GM18526 (cell line): ENCODE data around the gene HECTD1.

ENCODE experiments used
- POLR2A ChIP-seq: IDR thresholded peaks from 3 replicates; pipeline ENCODE4 v1.6.1; 2011; ENCODE audit not compliant: insufficient read length; ENCODE audit errors: extremely low read depth

Gene HECTD1

GRCh38 chr14:31205681-31206535 is 1.7 kb downstream of the HECTD1 start:
- TF ChIP-seq POLR2A, result no peak

DNA sequence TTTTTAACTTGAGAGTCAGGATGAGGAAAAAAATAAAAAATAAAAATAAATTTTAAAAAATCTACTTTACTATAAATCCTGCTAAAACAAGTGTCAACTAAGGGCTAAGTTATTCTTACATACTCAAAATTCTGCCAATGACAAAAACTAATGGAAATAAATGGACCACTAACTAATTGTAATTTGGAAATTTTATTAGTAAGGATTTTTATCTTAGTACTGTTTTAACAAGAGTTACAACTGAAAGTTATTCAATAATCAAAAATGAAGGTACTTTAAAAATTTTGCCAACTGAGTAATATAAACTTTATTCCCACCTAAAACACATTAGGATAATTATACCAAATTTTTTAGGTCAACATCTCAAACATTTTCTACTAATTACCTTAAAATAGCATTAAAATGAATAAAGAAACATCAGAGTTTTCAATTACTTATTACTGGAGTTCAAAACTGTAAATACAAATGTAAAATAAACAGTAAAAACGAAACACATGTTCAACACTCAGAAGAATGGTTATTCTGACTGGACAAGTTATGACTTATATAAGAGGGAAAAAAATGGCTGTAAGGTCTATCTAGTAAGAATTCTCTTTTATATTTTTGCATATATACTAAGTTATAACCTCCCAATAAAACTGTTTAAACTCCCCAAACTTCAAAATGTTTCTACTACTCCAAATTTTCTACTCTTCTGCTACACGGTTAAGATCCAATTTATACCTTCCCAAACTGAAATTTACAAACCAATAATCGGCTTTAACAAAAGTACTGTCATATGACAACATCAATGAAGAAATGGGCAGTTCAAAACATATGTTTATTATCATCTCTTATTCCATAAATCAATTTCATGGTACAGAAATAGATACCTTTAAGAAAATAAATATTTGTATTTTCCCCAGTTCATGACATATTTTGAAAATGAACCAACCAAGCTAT is 2.7 kb downstream of the HECTD1 start:
- no peak for TF ChIP-seq POLR2A

- no peak for TF ChIP-seq POLR2A
Measured at GRCh38 chr14:31203414-31203742, 4.2 kb downstream of the HECTD1 start.

DNA sequence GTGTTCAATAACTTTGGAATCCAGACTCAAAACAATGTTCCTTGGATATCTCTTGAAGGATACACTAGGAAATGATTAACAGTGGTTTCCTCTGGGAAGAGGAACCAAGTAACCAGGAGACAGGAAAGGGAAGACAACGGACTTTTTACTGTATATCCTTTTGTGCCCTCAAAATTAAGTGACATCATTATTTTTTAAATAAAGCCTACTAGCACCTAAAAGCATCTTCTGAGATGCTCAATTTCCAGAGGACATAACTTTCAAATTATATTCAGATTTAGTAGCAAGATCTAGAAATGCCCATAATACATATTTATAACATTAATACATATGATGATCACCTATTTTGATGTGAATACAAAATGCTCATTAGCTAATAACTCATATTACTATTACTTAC is 6.5 kb downstream of the HECTD1 start:
- no peak for TF ChIP-seq POLR2A

DNA sequence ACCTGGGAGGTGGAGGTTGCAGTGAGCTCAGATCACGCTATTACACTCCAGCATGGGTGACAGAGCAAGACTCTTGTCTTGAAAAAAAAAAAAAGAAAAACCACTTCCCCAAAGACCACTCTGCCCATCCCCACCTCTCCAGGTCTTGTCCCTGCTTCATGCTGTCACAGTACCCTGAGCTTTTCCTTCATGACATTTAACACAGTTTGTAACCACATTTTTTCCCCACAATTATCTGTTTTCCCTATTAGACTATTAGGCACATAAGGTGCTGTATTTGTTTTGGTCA is 6.9 kb downstream of the HECTD1 start:
- TF ChIP-seq POLR2A, result no peak

GRCh38 chr14:31197671-31198070 is 9.9 kb downstream of the HECTD1 start:
- TF ChIP-seq POLR2A, result no peak

- no peak for TF ChIP-seq POLR2A
Measured at GRCh38 chr14:31196839-31197492, 10.6 kb downstream of the HECTD1 start.

GRCh38 chr14:31194661-31195060 is 12.9 kb downstream of the HECTD1 start:
- TF ChIP-seq POLR2A, result no peak

DNA sequence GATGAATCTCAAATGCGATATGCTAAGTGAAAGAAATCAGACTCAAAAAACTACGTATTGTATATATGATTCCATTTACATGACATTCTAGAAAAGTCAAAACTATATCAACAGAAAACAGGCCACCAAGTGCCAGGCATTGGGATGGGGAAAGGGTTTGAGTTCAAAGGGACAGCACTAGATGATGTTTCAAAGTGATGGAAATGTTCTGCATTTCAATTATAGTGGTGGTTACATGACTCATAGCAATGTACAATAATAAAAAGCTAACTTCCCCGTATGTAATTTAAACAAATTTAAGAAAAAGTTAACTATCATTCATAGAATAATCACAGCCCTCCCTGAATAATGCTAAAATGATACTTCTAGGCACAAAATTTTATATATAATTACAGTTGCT is 13.5 kb downstream of the HECTD1 start:
- TF ChIP-seq POLR2A, result no peak

DNA sequence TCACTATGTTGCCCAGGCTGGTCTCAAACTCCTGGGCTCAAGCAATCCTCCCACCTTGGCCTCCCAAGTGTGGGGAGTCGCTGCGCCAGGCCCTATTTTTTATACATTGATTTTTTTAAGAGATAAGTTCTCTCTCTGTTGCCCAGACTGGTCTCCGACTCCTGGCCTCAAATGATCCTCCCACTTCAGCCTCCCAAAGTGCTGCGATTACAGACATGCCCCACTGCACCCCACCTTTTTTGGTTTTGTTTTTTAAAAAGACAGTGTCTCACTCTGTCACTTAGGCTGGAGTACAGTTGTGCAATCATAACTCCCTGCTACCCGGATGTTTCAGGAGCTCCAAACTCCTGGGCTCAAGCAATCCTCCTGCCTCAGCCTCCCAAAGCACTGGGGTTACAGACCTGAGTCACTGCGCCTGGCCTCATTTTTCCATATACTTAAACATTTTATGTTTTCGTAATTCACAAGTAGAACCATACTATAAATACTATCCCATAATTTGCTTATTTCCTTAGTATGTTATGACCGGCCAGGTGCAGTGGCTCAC is 16.8 kb downstream of the HECTD1 start:
- no peak for TF ChIP-seq POLR2A

- no peak for TF ChIP-seq POLR2A
Measured at GRCh38 chr14:31190219-31190603, 17.4 kb downstream of the HECTD1 start.

DNA sequence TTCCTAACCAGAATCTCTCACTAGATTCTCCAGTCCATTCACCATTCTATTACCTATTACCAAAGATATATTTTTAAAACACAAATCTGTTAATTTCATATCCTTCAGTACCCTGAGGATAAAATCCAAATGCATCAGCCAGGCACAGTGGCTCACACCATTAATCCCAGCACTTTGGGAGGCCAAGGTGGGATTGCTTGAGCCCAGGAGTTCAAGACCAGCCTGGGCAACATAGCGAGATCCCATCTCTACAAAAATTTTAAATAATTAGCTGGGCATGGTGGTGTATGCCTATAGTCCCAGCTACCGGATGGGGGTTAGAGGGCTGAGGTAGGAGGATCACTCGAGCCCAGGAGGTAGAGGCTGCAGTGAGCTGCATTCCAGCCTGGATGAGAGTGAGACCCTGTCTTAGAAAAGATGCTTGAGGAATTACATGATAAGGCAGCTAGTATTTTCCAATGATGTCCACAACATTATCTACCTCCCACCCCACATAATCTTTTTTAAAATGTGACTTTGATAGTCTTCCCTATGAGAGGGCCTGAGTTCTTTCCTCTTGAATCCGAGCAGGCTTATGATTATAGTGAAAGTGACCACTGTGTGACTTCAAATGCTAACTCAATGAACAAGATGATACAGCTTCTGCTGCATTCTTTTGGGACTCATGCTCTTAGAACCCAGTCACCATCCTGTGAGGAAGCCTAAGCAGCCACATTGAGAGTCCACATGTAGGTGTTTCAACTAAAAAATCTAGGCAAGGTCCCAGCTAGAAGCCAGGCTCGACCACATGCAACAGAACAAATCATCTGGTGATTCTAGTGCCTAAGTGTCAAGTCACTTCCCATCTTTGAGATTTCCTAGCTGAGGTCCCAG is 18.0 kb downstream of the HECTD1 start:
- TF ChIP-seq POLR2A, result no peak

- TF ChIP-seq POLR2A, result no peak
Measured at GRCh38 chr14:31188744-31189143, 18.8 kb downstream of the HECTD1 start.

DNA sequence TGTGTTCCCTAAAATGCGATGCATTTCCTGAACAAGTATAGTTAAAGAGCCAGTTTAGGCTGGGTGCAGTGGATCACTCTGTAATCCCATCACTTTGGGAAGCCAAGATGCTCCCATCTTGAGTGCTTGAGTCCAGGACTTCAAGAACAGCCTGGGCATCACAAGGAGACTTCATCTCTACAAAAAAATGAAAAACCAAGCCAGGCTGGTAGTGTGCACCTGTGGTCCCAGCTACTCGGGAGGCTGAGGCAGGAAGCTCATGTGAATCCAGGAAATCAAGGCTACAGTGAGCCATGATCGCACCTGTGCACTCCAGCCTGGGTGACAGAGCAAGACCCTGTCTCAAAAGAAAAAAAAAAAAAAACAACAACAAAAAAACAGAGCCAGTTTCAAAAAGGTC is 26.3 kb downstream of the HECTD1 start:
- no peak for TF ChIP-seq POLR2A
